NB4 (cell line): ENCODE data around the gene PARD3.

Source experiments
- DNase-seq: peaks from one replicate; pipeline ENCODE4 v3.0.0; 2010; ENCODE audit warnings: low read depth
- H3K4me3 ChIP-seq: one replicate; pipeline ENCODE4 v1.5.1; 2011; ENCODE audit warnings: mild to moderate bottlenecking, low read depth, low read length, moderate library complexity
- MYC ChIP-seq: IDR thresholded peaks from 2 replicates; pipeline ENCODE4 v1.6.1; 2011; ENCODE audit warnings: low read depth, low read length
- POLR2A ChIP-seq: IDR thresholded peaks from 2 replicates; pipeline ENCODE4 v1.6.1; 2011; ENCODE audit warnings: mild to moderate bottlenecking; ENCODE audit not compliant: insufficient read length; ENCODE audit errors: extremely low read depth
- TF ChIP-seq, protein P1 (sequence below): IDR thresholded peaks from 2 replicates; pipeline ENCODE4 v1.6.1; 2011; ENCODE audit warnings: low read depth, low read length
- TF ChIP-seq, protein P2 (sequence below): IDR thresholded peaks from one replicate; pipeline ENCODE4 v1.5.1; 2012; ENCODE audit warnings: low read depth, low read length

PARD3 gene

DNA sequence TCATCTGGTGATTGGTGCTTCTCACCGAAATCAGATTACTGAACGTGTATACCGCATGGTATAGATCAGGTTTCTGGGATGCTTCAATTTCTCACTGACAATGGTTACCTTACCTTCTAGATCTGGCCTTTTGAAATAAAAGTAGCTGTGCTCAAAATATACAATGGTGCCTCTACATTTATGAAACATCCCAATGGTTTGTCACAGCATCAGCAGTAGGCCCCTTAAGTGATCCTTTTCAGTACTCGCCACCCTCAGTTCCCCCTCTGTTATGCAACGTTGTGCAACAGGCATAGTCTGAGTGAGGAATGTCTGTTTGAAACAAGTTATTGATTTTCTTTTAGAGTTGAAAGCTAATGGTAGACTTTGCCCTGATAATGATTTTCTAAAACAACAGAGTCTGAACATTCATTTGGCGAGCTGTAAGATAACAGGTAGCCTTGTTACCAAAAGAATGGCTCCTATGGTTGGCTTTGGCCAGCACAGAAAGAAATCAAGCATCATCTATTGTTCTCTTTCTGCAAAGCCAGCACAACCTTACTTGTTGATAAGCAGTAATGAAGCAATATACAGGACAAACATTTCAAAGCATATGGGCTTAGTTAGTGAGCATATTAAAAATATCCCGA, 693.9 kb downstream of the PARD3 start:
- no peak overlapping the region for H3K4me3 ChIP-seq
- no peak for TF ChIP-seq MYC
- TF ChIP-seq, protein P1, sequence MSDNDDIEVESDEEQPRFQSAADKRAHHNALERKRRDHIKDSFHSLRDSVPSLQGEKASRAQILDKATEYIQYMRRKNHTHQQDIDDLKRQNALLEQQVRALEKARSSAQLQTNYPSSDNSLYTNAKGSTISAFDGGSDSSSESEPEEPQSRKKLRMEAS = no peak
- TF ChIP-seq POLR2A = no peak
- TF ChIP-seq, protein P2, sequence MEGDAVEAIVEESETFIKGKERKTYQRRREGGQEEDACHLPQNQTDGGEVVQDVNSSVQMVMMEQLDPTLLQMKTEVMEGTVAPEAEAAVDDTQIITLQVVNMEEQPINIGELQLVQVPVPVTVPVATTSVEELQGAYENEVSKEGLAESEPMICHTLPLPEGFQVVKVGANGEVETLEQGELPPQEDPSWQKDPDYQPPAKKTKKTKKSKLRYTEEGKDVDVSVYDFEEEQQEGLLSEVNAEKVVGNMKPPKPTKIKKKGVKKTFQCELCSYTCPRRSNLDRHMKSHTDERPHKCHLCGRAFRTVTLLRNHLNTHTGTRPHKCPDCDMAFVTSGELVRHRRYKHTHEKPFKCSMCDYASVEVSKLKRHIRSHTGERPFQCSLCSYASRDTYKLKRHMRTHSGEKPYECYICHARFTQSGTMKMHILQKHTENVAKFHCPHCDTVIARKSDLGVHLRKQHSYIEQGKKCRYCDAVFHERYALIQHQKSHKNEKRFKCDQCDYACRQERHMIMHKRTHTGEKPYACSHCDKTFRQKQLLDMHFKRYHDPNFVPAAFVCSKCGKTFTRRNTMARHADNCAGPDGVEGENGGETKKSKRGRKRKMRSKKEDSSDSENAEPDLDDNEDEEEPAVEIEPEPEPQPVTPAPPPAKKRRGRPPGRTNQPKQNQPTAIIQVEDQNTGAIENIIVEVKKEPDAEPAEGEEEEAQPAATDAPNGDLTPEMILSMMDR = no peak
- peak; percentile 27 for DNase-seq

DNA sequence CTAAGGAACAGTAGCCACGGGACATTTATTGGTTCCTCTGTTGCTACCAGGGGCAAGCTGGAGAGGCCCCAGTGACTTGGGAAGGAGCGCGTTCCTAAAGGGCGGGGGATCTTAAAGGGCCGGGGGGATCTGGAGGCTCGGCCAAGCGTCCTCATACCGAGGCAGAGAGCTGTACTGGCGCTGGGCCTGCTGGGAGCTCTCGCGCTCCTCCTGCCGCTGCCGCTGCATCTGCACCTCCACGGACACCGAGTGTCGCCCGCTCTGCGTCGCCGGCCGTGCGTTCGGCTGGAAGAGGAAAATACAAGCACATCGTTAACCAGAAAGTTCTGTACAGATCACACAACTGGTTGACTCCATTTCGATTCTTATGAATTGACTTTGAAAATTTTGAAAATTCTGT, 695.6 kb downstream of the PARD3 start:
- TF ChIP-seq, protein P2 = no peak
- no peak for TF ChIP-seq MYC
- TF ChIP-seq, protein P1 = no peak
- TF ChIP-seq POLR2A = no peak
- H3K4me3 ChIP-seq = no peak overlapping the region
- no peak for DNase-seq

DNA sequence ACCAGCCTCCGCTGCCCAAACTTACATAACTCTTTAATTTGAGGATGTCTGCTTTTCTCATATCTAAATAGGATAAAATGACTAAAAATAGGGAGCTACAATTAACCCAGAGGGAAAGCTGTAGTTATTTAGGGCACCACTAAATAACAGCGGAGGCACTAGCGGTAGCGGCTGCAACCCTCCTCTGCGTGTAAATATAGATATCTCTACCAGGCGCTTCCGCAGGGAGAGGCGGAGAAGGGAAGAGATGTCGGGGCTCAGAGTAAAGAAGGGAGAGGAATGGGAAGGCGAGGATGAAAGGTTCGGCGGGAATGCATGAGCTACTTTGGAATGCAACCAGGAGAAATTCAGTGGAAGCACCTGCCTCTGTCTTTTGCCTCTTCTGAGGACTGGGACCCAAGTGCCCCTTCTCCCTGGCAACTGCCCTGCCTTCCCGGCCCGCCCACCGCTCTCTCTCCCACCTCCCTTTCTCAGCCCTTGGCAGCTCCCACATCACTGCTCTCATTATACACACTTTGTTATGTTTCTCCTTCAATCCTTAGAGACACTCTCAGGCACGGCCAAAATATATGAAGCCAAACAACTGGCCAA, 698.3 kb downstream of the PARD3 start:
- TF ChIP-seq, protein P2 = no peak
- TF ChIP-seq POLR2A (no peak), MYC (no peak)
- TF ChIP-seq, protein P1 = no peak
- no peak overlapping the region for H3K4me3 ChIP-seq
- no peak for DNase-seq

DNA sequence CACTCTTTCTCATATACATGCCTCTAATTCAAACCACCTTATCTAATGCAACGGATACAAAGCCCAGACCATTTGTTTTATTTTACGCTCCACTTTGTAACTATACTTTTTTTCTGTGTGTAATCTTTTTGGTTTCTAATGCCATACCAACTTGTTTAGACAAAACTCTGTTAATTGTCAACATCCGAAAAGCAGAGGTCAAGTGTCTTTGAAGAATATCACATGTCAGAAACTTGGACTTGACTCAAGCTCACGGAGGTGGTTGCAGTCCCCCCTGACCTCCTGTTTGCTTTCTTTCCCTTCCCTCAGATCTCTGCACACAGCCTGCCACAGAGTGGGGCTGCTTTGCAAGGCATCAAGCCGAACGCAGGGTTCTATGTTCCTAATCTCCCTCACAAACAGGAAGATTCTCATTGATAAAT, 698.9 kb downstream of the PARD3 start:
- H3K4me3 ChIP-seq = no peak overlapping the region
- DNase-seq = no peak
- TF ChIP-seq, protein P1 = no peak
- TF ChIP-seq POLR2A (no peak), MYC (no peak)
- TF ChIP-seq, protein P2 = no peak

DNA sequence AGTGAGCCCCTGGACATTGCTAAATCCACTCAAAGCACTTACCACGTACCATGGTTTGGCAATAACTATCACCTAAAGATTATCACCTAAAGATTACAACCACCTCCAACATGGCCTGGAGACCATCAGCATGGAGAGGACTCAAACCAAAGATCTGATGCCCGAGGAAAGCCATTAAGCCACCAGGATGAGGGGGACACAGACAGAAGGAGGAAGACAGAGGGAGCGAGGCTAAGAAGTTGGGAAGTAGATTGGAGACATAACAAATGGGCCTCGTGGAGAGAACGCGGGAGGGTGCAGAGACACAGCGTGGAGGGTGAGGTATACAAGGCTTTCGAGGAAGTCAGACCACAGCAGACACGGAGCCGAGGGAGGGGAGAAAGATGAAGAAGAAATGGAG, 700.2 kb downstream of the PARD3 start:
- H3K4me3 ChIP-seq = no peak overlapping the region
- no peak for DNase-seq
- no peak for TF ChIP-seq MYC
- no peak for TF ChIP-seq POLR2A
- TF ChIP-seq, protein P2 = no peak
- TF ChIP-seq, protein P1 = no peak
